ACHN (cell line): ENCODE measurements around the gene SZT2.
"Not testable (repeated sequence)": the region's sequence is repeated elsewhere in the genome, so short reads cannot be mapped to it uniquely, and the experiment has no call there.

ENCODE experiments used
- DNase-seq: peaks from one replicate; pipeline ENCODE4 v3.0.0-alpha.2; 2015
- in situ Hi-C: cut with HindIII; loops from 2 replicates; pipeline ENCODE4 v1.10.0; 2017; ENCODE audit warnings: low sequenced_read_pairs, low pct_ligation_motif_present, low pct_unique_long_range_greater_than_20kb

The SZT2 gene

DNA sequence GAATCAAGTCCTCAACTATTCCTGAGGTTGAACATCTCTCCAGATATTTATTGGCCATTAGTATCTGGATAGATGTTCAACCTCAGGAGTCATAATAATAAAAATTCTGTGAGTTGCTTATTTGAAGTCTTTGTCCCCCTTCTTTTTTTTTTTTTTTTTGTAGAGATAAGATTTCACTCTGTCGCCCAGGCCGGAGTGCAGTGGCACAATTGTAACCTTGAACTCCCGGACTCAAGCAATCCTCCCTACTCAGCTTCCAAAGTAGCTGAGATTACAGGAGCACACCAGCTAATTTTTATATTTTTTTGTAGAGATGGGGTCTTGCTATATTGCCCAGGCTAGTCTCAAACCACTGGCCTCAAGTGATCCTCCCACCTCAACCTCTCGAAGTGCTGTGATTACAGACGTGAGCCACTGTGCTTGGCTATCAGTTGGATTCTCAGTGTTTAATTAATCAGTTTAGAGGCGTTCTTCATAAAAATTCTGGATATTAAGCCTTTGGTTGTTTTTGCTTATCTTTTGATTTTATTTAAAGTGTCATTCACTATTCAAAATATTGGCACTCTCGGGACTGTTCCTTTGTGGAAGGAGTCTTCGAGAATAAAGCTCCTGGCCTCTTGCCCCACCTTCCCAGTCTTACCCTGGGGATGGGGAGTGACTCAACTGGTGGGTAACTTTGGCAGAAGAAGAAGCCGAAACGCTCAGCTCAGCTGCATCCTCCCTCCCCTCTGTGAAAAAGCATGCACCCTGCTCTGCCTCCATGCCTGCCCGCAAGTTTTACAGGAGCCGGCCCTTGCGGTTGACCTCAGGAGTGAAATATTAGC is 75.2 kb downstream of the SZT2 start:
- in situ Hi-C loops: no loop called here
- DNase-seq: no peak

DNA sequence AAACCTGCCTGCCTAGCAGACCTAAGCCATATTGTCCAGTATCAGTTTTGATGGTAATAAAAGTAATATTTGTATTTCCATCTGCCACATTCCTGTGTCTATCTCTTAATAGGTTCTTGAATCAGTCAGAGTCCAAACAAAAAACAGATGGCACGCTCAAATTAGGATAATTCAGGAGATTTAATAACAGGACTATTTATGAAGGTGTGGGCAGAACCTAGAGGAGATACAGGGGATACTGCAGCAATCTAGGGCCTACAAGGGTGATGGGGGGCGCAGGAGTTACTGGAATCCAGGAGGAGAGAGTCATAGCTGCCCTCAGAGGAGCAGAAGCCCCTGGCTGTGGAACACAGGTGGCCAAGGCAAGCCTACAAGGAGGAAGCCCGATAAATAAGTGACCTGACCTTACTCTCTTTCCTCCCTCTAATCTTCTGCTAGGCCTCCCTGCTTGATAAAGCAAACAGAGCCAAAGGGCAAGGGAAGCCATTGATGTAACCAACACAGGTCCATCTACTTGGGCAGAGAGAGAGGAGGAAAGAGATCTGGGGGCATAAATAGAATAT is 75.9 kb downstream of the SZT2 start:
- DNase-seq: no peak
- in situ Hi-C loops: no loop called here

DNA sequence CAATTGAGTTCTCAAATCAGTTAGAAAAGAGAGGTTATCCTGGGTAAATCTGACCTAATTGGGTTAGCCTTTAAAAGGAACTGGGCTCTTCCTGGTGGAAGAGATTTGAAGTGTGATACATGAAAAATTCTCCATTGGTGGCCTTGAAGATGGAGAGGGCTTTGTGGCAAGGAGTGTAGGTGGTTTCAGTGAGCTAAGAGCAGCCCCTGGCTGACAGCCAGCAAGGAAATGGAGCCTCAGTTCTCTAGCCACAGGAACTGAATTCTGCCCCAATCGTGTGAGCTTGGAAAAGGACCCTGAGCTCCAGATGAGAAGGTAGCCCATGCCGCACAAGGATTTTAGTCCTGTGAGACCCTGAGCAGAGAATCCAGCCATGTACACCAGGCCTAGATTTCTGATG is 76.7 kb downstream of the SZT2 start:
- DNase-seq: no peak
- in situ Hi-C loops: no loop called here

DNA sequence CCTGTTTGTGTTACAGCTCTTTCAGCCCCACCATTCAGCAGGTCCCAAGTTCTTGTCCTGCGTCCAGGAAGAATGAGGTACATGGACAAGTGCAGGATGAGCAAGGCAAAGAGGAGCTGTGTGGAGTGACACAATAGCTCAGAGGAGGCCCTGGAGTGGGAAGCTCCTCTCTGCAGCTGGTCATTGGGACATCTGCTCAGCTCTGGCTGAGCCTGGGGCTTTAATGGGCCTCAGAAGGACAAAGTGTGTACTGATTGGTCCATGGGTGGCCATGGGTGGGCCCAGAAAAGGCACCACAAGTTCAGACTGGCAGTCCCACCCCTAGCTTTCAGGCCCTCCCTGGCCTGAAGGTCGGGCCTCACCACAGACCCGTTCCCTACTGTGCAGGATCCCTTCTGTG is 78.7 kb downstream of the SZT2 start:
- DNase-seq: no peak
- in situ Hi-C loops: no loop called here

DNA sequence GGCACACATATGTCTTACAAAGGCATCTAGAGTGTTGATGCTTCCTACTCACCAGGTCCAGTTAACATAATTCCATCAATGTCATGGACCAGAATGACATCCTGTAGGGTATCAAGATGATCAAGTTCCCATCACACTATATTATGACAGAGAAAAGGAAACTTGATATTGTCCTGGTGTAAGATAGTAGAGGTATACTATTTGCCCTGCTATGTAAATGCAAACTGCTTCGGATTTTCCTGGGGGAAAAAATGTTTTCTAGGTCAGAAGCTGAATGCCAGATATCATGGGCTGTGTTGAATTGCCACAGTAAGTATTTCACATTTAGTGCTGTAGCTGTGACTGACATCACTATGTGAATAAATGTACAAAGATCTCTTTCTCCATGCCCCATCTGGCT is 80.2 kb downstream of the SZT2 start:
- in situ Hi-C loops: no loop called here
- no peak for DNase-seq

DNA sequence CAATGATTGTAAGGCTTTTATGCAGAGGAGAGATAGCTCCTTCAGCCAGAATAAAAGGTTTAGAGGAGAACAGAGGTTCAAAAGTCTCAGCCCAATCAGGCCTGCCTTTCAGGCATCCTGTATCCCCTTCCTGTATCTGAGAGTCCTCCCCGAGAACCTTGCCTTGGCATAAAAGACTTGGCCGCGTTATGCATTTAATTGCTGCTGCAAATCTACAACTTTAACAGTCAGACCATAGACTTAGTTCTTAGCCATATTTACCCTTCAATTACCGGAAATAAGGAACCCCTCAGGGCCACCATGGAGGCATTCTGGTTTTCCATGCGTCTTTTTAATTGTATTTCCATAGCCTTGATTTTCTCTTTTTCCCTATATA is 82.4 kb downstream of the SZT2 start:
- in situ Hi-C loops: no loop called here
- DNase-seq: no peak

DNA sequence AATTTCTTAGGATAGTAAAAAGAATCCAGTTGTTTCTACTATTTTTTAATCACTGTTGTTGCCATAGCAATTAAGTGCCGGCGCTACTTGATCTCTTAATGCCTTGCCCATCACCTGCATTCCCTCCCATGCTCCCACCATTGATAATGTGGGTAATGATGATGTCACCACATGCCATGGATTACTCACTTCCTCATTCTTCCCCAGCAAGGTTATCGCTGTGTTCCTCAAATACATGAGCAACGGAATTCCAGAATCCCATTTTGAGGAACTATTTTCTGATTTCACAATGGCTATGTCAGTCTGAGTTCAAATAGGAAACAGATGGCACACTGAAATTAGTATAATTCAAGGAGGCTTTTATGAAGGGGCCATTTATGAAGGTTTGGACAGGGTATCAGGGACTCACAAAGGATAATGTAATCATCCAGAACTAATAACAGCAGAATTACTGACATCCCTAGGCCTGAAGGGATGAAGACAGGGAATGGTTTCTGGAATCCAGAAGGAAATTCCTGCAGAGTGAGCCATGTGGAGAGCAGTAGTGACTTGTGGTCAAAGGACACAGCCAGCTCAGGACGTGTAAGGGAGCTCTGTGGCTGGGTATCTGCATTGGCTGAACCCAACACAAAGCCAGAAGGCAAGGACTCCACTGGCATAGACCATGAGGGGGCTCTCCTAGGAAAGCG is 82.9 kb downstream of the SZT2 start:
- peak; percentile 94 for DNase-seq
- in situ Hi-C loops: not testable (repeated sequence)

DNA sequence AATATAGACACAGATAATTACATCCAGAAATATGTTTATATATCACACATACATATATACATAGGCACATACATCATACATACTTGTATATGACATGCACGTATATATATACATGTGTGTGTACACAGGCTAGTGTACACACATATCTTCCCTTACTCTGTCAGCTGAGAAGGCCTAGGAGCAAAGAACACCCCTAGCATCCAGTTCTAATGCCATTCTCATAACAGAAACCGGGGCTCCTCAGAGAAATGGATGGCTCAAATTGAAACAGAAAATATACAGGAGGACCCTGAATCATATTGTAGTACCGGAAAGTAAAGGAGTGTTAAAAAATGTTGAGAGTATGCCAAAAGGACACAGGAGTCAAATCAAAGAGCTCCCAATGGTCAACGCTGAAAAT is 83.8 kb downstream of the SZT2 start:
- DNase-seq: peak; percentile 37
- in situ Hi-C loops: no loop called here

DNA sequence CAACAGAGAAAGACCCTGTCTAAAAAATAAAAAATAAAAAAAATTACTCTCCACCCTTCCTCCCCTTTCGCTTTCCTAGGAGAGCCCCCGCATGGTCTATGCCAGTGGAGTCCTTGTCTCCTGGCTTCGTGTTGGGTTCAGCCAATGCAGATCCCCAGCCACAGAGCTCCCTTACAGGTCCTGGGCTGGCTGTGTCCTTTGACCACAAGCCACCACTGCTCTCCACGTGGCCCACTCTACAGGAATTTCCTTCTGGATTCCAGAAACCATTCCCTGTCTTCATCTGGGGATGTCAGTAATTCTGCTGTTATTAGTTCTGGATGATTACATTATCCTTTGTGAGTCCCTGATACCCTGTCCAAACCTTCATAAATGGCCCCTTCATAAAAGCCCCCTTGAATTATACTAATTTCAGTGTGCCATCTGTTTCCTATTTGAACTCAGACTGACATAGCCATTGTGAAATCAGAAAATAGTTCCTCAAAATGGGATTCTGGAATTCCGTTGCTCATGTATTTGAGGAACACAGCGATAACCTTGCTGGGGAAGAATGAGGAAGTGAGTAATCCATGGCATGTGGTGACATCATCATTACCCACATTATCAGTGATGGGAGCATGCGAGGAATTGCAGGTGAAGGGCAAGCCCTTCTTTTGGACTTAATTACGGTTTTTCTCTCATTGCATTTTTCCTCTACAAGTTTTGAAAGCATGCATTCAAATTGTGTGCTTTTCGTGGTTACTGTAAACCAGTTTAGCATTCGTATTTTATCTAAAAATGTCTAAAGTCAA is 86.1 kb downstream of the SZT2 start:
- DNase-seq: peak; percentile 75
- in situ Hi-C loops: not testable (repeated sequence)

DNA sequence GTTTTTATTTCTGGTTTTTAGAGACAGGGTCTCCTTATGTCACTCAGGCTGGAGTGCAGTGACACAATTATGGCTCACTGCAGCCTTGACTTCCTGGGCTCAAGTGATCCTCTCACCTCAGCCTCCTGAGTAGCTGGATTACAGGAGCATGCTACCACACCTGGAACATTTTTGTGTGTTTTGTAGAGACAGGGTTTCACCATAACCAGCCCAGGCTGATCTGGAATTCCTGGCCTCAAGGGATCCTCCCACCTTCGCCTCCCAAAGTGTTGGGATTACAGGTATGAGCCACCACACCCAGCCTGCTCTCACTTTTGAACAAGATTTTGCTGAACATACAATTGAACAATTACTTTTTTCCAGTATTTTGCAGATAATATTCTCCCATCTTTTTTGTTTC is 88.0 kb downstream of the SZT2 start:
- in situ Hi-C loops: no loop called here
- DNase-seq: no peak

DNA sequence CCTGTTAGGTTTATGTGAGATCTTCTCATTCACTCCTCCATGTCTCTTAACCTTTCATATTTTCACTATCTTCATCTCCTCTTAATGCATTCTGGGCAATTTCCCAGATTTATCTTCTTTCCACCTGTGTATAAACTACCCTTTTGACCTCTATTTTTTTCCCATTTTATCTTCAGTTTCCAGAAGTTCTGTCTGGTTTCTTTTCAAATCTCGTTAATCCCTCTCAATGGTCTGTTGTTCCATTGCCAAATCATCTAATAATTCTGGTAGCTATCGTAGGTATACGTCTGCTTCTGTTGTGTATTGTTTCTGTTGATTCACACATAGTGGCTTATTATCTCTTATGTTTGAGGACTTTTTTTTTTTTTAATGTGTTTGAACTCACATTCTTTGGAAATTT is 89.7 kb downstream of the SZT2 start:
- in situ Hi-C loops: no loop called here

DNA sequence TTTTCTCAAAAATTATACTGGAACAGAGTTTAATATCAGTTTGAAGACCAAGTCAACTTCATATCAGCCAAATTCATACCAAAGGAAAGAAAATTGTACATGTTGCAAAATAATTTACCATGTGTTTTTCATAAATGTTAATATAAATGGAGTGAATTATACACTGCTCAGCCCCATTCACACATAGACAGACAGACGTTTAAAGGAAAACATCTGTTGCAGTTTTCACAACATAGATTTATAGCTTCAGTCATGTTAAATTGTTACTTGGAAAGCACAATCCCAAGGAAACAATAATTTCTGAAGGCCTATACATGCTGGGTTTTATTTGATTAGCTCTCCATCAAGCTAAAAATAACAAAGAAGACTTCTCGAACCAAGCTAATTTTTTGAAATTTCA is 91.8 kb downstream of the SZT2 start:
- in situ Hi-C loops: no loop called here
- no peak for DNase-seq

More for the DNA sequence above, 89.7 kb downstream of the SZT2 start:
- DNase-seq: no peak

DNA sequence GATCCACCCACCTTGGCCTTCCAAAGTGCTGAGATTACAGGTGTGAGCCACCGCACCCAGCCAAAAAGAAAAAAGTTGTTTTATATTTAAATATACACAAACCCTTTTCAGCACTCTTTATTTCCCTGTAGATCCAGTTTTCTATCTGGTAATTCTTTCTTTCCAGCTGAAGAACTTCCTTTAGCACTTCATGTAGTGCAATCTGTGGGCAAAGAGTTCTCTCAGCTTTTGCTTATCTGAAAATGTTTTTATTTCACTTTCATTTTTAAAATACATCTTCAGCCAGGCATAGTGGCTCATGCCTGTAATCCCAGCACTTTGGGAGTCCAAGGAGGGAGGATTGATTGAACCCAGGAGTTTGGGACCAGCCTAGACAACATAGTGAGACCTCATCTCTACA is 92.5 kb downstream of the SZT2 start:
- in situ Hi-C loops: no loop called here

DNA sequence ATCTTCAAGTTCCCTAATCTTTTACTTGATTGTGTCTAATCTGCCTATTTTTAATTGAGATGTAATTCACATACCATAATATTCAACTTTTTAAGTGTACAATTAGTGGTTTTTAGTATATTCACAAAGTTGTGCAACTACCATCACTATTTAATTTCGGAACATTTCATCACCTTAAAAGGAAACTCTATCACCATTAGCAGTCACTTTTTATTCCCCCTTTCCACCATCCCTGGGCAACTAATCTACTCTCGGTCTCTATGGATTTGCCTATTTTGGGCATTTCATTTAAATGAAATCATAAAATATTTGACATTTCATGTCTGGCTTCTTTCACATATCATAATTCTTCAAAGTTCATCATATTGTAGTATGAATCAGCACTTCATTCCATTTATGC is 94.7 kb downstream of the SZT2 start:
- DNase-seq: no peak
- in situ Hi-C loops: no loop called here

More for the DNA sequence above, 92.5 kb downstream of the SZT2 start:
- DNase-seq: no peak

DNA sequence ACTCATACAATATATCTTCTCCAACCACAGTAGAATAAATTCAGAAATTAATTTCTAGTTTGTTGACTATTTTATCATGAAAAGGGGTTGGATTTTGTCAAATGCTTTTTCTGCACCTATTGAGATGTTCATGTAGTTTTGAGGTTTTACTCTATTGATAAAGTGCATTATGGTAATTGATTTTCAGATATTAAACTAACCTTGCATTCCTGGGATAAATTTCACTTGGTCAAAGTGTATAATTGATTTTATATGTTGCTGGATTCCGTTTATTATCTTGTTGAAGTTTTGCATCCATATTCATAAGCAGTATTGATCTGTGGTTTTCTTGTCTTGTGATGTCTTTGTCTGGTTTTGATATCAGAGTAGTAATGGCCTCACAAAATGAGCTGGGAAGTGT is 98.5 kb downstream of the SZT2 start:
- DNase-seq: no peak
- in situ Hi-C loops: no loop called here

DNA sequence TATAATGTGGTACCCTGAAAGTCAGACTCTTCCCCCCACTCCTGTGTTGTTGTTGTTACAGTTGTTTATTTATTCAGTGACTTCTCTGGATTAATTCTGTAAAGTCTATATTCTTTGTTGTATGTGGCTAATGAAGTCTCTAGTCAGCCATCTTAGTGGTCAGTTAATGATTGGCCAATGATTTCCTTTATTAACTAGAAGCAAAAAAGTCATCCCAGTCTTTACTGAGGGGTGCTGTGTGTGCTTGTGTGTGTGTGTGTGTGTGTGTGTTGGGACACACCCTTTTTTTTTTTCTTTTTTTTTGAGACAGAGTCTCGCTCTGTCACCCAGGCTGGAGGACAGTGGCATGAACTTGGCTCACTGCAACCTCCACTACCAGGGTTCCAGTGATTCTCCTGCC is 101.4 kb downstream of the SZT2 start:
- peak; percentile 33 for DNase-seq
- in situ Hi-C loops: no loop called here

DNA sequence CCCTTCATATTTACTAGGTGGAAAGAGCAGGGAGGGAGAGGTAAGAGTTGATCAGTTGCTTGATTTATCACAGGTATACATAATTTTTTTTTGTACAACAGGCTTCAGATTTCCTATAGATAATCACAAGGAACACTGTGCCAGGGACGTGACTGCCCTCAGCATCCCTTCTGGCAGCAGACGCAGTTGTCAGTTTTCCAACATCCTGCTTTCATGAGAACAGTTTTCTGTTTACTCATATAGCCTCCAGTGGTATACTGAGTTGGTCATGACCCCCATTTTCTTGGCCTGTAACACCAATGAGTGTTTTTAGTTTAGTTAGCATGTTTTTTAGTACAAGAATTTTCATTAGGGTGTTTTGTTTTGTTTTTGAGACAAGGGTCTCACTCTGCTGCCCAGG is 103.1 kb downstream of the SZT2 start:
- no peak for DNase-seq
- in situ Hi-C loops: no loop called here

DNA sequence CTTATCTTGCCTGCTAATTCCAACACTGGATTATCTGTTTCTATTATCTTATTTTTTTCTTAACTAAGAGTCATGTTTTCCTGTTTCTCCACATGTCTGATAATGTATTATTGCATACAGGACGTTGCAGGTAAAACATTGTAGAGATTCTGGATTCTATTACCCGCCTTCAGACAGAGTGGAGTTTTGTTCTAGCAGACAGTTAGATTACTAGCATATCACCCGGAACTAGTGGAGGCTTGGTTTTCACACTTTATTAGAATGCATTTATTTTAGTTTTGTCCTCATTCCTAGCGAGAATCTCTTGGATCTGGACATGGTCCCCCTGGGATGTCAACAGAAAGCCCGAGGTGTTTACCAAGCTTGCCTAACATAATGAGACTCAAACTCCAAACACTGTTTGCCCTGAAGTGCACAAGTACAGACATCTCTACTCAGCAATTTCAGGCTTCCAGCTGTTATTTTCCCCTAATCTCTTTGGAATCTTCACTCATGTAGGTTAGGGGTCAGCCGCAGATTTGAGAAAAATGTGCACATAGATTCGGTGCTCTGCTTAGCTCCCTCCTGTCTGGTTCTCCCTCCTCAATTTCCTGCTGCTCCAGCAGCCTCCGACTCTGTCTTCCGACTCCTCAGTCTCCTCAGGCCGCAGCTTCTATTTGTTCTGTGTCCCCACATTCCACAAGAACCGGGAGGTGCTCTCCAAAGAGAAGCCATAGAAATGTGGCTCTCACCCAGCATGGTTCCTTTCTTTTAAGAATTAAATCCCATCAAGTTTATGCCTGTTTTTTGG is 104.2 kb downstream of the SZT2 start:
- in situ Hi-C loops: no loop called here

More for the DNA sequence above, 104.2 kb downstream of the SZT2 start:
- no peak for DNase-seq
